IMR-90 (cell line): ENCODE results near the gene FAM20A. TPM values are rescaled to one million over a fixed set of nuclear protein-coding genes. Genes with fewer than 3 reads are reported as not detected.

ENCODE experiments used
- ATAC-seq: fragments of 200-7000 bp; cut with Tn5 transposase; 2 replicates; pipeline ENCODE4 v1.9.1; 2020; ENCODE audit warnings: low read depth, mild to moderate bottlenecking, moderate library complexity
- BruUV-seq: library from RNA; stranded (reverse); fragments of 400-500 nt; replicated peaks from 2 replicates; lab custom pipeline; 2021; lab: Mats Ljungman, UMichigan
- CTCF ChIA-PET: fragments of 300-600 bp; formaldehyde crosslinking; extraction: SDS; loops from one replicate; lab custom pipeline; 2021; ENCODE audit warnings: antibody characterized with exemption; lab: Yijun Ruan, JAX
- POLR2A ChIA-PET: fragments of 300-600 bp; sonication (Branson Sonifier 250); formaldehyde crosslinking; loops from one replicate; lab custom pipeline; 2022; ENCODE audit warnings: antibody characterized with exemption; ENCODE audit not compliant: unreplicated experiment; lab: Charles Lee
- DNase-seq: peaks from one replicate; pipeline ENCODE4 v3.0.0; 2013
- H2AFZ ChIP-seq: replicated peaks from 2 replicates; pipeline ENCODE3; 2013; ENCODE audit warnings: low read length, mild to moderate bottlenecking; ENCODE audit not compliant: poor library complexity
- H2AK5ac ChIP-seq: 2 replicates; pipeline ENCODE4 v1.6.1; 2013; ENCODE audit warnings: low read depth, low read length, inconsistent platforms
- H2AK9ac ChIP-seq: replicated peaks from 2 replicates; pipeline ENCODE3; 2013; ENCODE audit warnings: mild to moderate bottlenecking, low read depth, low read length, moderate library complexity; ENCODE audit not compliant: poor library complexity
- H2BK120ac ChIP-seq: 2 replicates; pipeline ENCODE4 v1.6.1; 2013; ENCODE audit warnings: low read depth, low read length, inconsistent platforms
- H2BK15ac ChIP-seq: 3 replicates; pipeline ENCODE4 v1.6.1; 2013; ENCODE audit warnings: low read depth, low read length, inconsistent platforms
- H2BK20ac ChIP-seq: 2 replicates; pipeline ENCODE4 v1.6.1; 2013; ENCODE audit warnings: low read depth, mild to moderate bottlenecking, inconsistent platforms, low read length, moderate library complexity
- H2BK5ac ChIP-seq: 2 replicates; pipeline ENCODE4 v1.6.1; 2013; ENCODE audit warnings: mild to moderate bottlenecking, low read depth, low read length, inconsistent platforms; ENCODE audit not compliant: poor library complexity, severe bottlenecking
- H3K14ac ChIP-seq: replicated peaks from 2 replicates; pipeline ENCODE4 v1.6.1; 2013; ENCODE audit warnings: low read depth, low read length, inconsistent platforms
- H3K18ac ChIP-seq: 2 replicates; pipeline ENCODE4 v1.6.1; 2013; ENCODE audit warnings: low read depth, low read length, control low read depth
- H3K23ac ChIP-seq: 2 replicates; pipeline ENCODE4 v1.6.1; 2013; ENCODE audit warnings: low read depth, low read length, inconsistent platforms
- H3K27ac ChIP-seq: 2 replicates; pipeline ENCODE4 v1.5.1; 2013; ENCODE audit warnings: mild to moderate bottlenecking, control low read depth, low read length; ENCODE audit not compliant: insufficient read depth
- H3K27me3 ChIP-seq: 2 replicates; pipeline ENCODE4 v1.6.1; 2013; ENCODE audit warnings: low read length; ENCODE audit not compliant: control insufficient read depth, insufficient read depth
- H3K36me3 ChIP-seq: 2 replicates; pipeline ENCODE4 v1.6.1; 2013; ENCODE audit warnings: low read length, mixed read lengths; ENCODE audit not compliant: control insufficient read depth, insufficient read depth
- H3K4ac ChIP-seq: 2 replicates; pipeline ENCODE4 v1.6.1; 2013; ENCODE audit warnings: low read depth, low read length, inconsistent platforms
- H3K4me1 ChIP-seq: 2 replicates; pipeline ENCODE4 v1.6.1; 2013; ENCODE audit warnings: low read length, mixed read lengths; ENCODE audit not compliant: control insufficient read depth, insufficient read depth
- H3K4me2 ChIP-seq: 2 replicates; pipeline ENCODE4 v1.6.1; 2013; ENCODE audit warnings: low read depth, mild to moderate bottlenecking, control low read depth, low read length, moderate library complexity
- H3K4me3 ChIP-seq: 2 replicates; pipeline ENCODE4 v1.5.1; 2013; ENCODE audit warnings: low read depth, mild to moderate bottlenecking, control low read depth, low read length, moderate library complexity; ENCODE audit not compliant: insufficient read depth
- H3K56ac ChIP-seq: 2 replicates; pipeline ENCODE4 v1.6.1; 2013; ENCODE audit warnings: low read length, inconsistent platforms; ENCODE audit not compliant: insufficient read depth; ENCODE audit errors: extremely low read depth
- H3K79me1 ChIP-seq, 2 experiments: 2 replicates each; pipeline ENCODE4 v1.6.1; 2013; ENCODE audit warnings: low read length in 2 of 2, inconsistent platforms in 1 of 2, low read depth in 1 of 2
- H3K9ac ChIP-seq: 2 replicates; pipeline ENCODE4 v1.6.1; 2013; ENCODE audit warnings: low read depth, low read length, control low read depth
- H3K9me1 ChIP-seq: 2 replicates; pipeline ENCODE4 v1.6.1; 2013; ENCODE audit warnings: low read length, inconsistent platforms; ENCODE audit not compliant: insufficient read depth
- H3K9me3 ChIP-seq: 2 replicates; pipeline ENCODE4 v1.6.1; 2013; ENCODE audit warnings: low read length; ENCODE audit not compliant: control insufficient read depth, insufficient read depth
- H4K20me1 ChIP-seq: 2 replicates; pipeline ENCODE4 v1.6.1; 2013; ENCODE audit warnings: low read length, inconsistent platforms; ENCODE audit not compliant: insufficient read depth
- H4K5ac ChIP-seq: 2 replicates; pipeline ENCODE4 v1.6.1; 2013; ENCODE audit warnings: mild to moderate bottlenecking, low read depth, low read length, control low read depth
- H4K8ac ChIP-seq, 2 experiments: 2 replicates each; pipeline ENCODE4 v1.6.1; 2013; ENCODE audit warnings: low read depth in 2 of 2, low read length in 2 of 2, control low read depth in 1 of 2, inconsistent platforms in 1 of 2
- H4K91ac ChIP-seq: 2 replicates; pipeline ENCODE4 v1.6.1; 2013; ENCODE audit warnings: low read depth, low read length, inconsistent platforms; ENCODE audit not compliant: insufficient read depth
- BHLHE40 ChIP-seq: fragments of 150-350 bp; IDR thresholded peaks from 2 replicates; pipeline ENCODE4 v1.6.1; 2016; ENCODE audit warnings: mild to moderate bottlenecking, low read depth, low read length
- CEBPB ChIP-seq: IDR thresholded peaks from 2 replicates; pipeline ENCODE4 v1.6.1; 2012; ENCODE audit warnings: low read depth, low read length, improper control_type of control experiment
- CHD1 ChIP-seq: IDR thresholded peaks from 2 replicates; pipeline ENCODE4 v1.6.1; 2012; ENCODE audit warnings: low read depth, low read length, improper control_type of control experiment
- ELK1 ChIP-seq: fragments of 150-350 bp; IDR thresholded peaks from 2 replicates; pipeline ENCODE4 v1.6.1; 2016; ENCODE audit warnings: low read depth, mild to moderate bottlenecking, low read length, moderate library complexity, borderline replicate concordance
- FOS ChIP-seq: fragments of 150-350 bp; IDR thresholded peaks from 2 replicates; pipeline ENCODE4 v1.6.1; 2016; ENCODE audit warnings: low read depth, low read length
- MAFK ChIP-seq: IDR thresholded peaks from 2 replicates; pipeline ENCODE4 v1.6.1; 2012; ENCODE audit warnings: low read depth, low read length, improper control_type of control experiment
- MAZ ChIP-seq: IDR thresholded peaks from 2 replicates; pipeline ENCODE4 v1.6.1; 2012; ENCODE audit warnings: low read depth, mild to moderate bottlenecking, low read length, improper control_type of control experiment, moderate library complexity, borderline replicate concordance
- MXI1 ChIP-seq: IDR thresholded peaks from 2 replicates; pipeline ENCODE4 v1.6.1; 2012; ENCODE audit warnings: low read depth, mild to moderate bottlenecking, low read length, moderate library complexity, borderline replicate concordance
- NFE2L2 ChIP-seq: fragments of 150-350 bp; IDR thresholded peaks from 2 replicates; pipeline ENCODE4 v1.6.1; 2016; ENCODE audit warnings: low read depth, mild to moderate bottlenecking, low read length
- POLR2A ChIP-seq: IDR thresholded peaks from 2 replicates; pipeline ENCODE4 v1.6.1; 2012; ENCODE audit warnings: mild to moderate bottlenecking, low read depth, low read length
- RAD21 ChIP-seq: IDR thresholded peaks from 2 replicates; pipeline ENCODE4 v1.6.1; 2012; ENCODE audit warnings: low read length, improper control_type of control experiment
- RCOR1 ChIP-seq: IDR thresholded peaks from 2 replicates; pipeline ENCODE4 v1.6.1; 2012; ENCODE audit warnings: mild to moderate bottlenecking, low read length, improper control_type of control experiment; ENCODE audit not compliant: insufficient replicate concordance
- RFX5 ChIP-seq: IDR thresholded peaks from 2 replicates; pipeline ENCODE4 v1.8.0; 2012; ENCODE audit warnings: low read depth, mild to moderate bottlenecking, low read length, moderate library complexity
- SMC3 ChIP-seq: fragments of 150-350 bp; IDR thresholded peaks from 2 replicates; pipeline ENCODE4 v1.6.1; 2016; ENCODE audit warnings: low read depth, mild to moderate bottlenecking, antibody characterized with exemption, low read length, moderate library complexity
- USF2 ChIP-seq: fragments of 150-350 bp; IDR thresholded peaks from 2 replicates; pipeline ENCODE4 v1.6.1; 2017; ENCODE audit warnings: mild to moderate bottlenecking, antibody characterized with exemption, low read length, low read depth
- WGBS, 2 experiments: methylation state at CpG; one replicate each; pipeline versions ENCODE4 v1.1.5 to v1.1.7; 2013; ENCODE audit warnings: missing lambda C conversion rate in 2 of 2; ENCODE audit not compliant: insufficient read length in 1 of 2; ENCODE audit errors: extremely low coverage in 2 of 2; 5-methylcytosine and 5-hydroxymethylcytosine counted together
- dilution Hi-C: fragments of 300-500 bp; cut with HindIII; formaldehyde crosslinking; loops from one replicate; pipeline ENCODE4 v1.14.3; 2018; ENCODE audit warnings: low sequenced_read_pairs; ENCODE audit not compliant: unreplicated experiment
- in situ Hi-C: fragments of 300-500 bp; cut with MboI; formaldehyde crosslinking; loops from 3 replicates; pipeline ENCODE4 v1.14.3; 2019; ENCODE audit warnings: low sequenced_read_pairs, inconsistent platforms, mixed read lengths
- intact Hi-C: fragments of 100-400 bp; cut with micrococcal nuclease; formaldehyde crosslinking; loops from 2 replicates; pipeline ENCODE4 v1.10.0; 2022
- polyA plus RNA-seq, 3 experiments: library from polyadenylated mRNA; depleted of rRNA; stranded (reverse); fragments of >200 nt; gene quantifications; 2 replicates each; pipeline ENCODE4 v1.2.3, GENCODE V29; 2012; ENCODE audit warnings: low replicate concordance in 1 of 3
- total RNA-seq: library from RNA; depleted of rRNA; stranded (reverse); fragments of >200 nt; gene quantifications from 2 replicates; pipeline ENCODE4 v1.2.3, GENCODE V29; 2012
- TF ChIP-seq, protein P1 (sequence below): conservative IDR thresholded peaks from 2 replicates; pipeline ENCODE4 v1.5.1; 2012; ENCODE audit warnings: mild to moderate bottlenecking, low read depth, low read length, improper control_type of control experiment

The FAM20A gene
- total and polyA plus RNA-seq, 2 of the 4 experiments (the other 2 are of a cell fraction) = not detected

GRCh38 chr17:68623811-68624210 is 22.6 kb upstream of the FAM20A start:
- no peak overlapping the region for H3K23ac ChIP-seq
- peaks cover 2% of the 10 kb centered on the region; the same call in 1 of the 2 replicates for H3K27me3 ChIP-seq
- H4K20me1 ChIP-seq = no peaks in the 10 kb centered on the region
- no peak overlapping the region for H3K9ac ChIP-seq
- no peaks in the 10 kb centered on the region for H3K9me1 ChIP-seq
- H2AK9ac ChIP-seq = no peak overlapping the region
- H2BK20ac ChIP-seq = no peak overlapping the region
- dilution Hi-C loops = no loop called here
- no peak overlapping the region for H3K18ac ChIP-seq
- no peak overlapping the region for H3K4ac ChIP-seq
- no peaks in the 10 kb centered on the region for H3K79me1 ChIP-seq
- no peak overlapping the region for H4K8ac ChIP-seq
- DNase-seq = no peak
- H3K4me3 ChIP-seq = no peak overlapping the region
- H3K4me1 ChIP-seq = no peaks in the 10 kb centered on the region
- H3K27ac ChIP-seq = no peak overlapping the region
- no peak for TF ChIP-seq FOS
- TF ChIP-seq, protein P1, sequence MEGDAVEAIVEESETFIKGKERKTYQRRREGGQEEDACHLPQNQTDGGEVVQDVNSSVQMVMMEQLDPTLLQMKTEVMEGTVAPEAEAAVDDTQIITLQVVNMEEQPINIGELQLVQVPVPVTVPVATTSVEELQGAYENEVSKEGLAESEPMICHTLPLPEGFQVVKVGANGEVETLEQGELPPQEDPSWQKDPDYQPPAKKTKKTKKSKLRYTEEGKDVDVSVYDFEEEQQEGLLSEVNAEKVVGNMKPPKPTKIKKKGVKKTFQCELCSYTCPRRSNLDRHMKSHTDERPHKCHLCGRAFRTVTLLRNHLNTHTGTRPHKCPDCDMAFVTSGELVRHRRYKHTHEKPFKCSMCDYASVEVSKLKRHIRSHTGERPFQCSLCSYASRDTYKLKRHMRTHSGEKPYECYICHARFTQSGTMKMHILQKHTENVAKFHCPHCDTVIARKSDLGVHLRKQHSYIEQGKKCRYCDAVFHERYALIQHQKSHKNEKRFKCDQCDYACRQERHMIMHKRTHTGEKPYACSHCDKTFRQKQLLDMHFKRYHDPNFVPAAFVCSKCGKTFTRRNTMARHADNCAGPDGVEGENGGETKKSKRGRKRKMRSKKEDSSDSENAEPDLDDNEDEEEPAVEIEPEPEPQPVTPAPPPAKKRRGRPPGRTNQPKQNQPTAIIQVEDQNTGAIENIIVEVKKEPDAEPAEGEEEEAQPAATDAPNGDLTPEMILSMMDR = no peak
- no peak for TF ChIP-seq MXI1
- TF ChIP-seq RFX5 = no peak
- TF ChIP-seq POLR2A = no peak
- TF ChIP-seq RAD21 = no peak
- no peak for TF ChIP-seq SMC3
- TF ChIP-seq ELK1 = no peak
- TF ChIP-seq RCOR1 = no peak
- TF ChIP-seq MAZ = no peak
- no peak for TF ChIP-seq NFE2L2
- no peak for TF ChIP-seq CEBPB
- no peak for TF ChIP-seq BHLHE40
- TF ChIP-seq CHD1 = no peak
- TF ChIP-seq MAFK = no peak
- TF ChIP-seq USF2 = no peak
- no peak overlapping the region for H2AFZ ChIP-seq
- ChIA-PET CTCF (no interaction called here), POLR2A (no interaction called here)
- H2BK15ac ChIP-seq = no peak overlapping the region
- H3K14ac ChIP-seq = no peak overlapping the region
- H3K9me3 ChIP-seq = no peaks in the 10 kb centered on the region
- intact Hi-C loops = no loop called here
- H3K4me2 ChIP-seq = no peak overlapping the region
- no CpG with 5 or more reads among the region's 7 CpGs for WGBS, 2 experiments
- in situ Hi-C loops = no loop called here
- no peak overlapping the region for H4K5ac ChIP-seq
- H2BK5ac ChIP-seq = no peak overlapping the region
- no peak overlapping the region for H3K56ac ChIP-seq
- no TSS peak for BruUV-seq
- H4K91ac ChIP-seq = no peak overlapping the region
- no peak overlapping the region for H2BK120ac ChIP-seq
- no peak overlapping the region for H2AK5ac ChIP-seq
- H3K36me3 ChIP-seq = no peaks in the 10 kb centered on the region
- no peak for ATAC-seq
